TTC549 (cell line): ENCODE measurements around the gene SND1.

Experiments used
- FAIRE-seq: peaks from 2 replicates; lab custom pipeline; 2012; peaks lifted over from hg19 to GRCh38; lab: Jason Lieb, UNC

Gene SND1

DNA sequence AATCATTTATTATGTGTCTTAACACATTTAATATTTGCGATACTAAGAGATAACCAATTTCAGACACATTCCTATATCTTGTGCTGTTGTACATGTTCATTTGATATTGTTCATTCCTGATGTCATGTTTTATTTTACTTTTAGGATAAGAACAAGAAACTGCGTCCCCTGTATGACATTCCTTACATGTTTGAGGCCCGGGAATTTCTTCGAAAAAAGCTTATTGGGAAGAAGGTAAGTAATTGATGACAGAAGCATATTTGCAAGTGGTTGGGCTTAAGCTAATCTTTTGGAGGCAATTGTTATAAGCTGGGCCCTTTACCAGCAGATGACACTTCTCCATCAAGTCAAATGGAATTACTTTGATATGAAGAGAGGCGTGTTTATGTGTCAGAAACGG lies 155.3 kb downstream of the SND1 start:
- FAIRE-seq: no peak

DNA sequence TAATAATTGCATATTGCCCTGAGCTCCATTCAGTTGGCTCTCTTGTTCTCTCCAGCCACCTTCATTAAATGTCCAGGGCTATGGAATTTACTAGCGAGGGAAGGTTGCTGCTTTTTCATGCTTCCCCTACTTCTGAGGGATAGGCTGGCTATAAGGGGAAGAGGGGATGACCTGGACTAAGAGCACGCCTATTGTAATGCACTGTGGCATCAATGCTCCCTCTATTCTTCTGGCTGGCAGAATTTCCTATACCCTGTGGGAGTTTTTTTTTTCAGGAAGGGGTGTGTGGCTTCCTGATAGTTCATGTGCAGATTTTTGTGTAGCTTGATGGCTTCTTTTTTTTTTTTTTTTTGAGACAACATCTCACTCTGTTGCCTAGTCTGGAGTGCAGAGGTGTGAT lies 155.8 kb downstream of the SND1 start:
- FAIRE-seq: no peak

DNA sequence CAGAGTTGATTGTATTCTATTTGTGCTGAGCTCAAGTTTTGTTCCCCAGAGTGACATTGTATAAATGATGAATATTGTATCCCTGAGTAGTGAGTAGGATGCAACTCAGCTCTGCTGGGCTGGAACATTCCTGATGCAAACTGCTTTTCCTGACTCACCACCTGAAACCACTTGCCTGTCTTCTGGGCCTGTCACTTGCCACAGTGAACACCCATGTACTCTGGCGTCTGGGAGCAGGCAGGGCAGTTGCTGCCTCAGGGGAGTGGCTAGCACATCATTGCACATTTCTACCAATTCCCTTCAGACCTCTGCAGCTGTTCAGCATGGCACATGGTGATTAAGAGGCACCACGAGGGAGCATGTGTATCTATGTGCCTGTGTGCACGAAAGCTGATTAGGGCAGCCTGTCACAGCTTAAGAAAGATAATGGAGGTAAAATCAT lies 157.3 kb downstream of the SND1 start:
- no peak for FAIRE-seq

DNA sequence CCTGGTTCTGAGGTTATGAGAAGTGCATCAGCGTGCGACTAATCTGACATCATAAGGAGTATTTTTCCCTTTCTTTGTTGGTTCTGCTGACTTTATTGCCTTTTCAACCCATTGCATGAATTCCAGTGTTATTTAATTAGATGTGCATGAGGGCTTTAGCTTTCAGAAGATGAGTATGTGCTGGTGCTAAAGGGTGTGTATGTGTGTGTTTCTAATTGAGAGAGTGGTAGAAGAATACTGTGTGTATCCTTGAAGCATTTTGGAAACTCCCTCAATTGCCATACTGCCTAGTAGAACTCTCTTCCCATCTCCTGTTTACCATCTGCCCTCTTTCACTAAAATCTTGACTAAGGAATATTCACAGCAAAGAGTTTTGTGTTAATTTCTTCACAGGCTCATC lies 158.1 kb downstream of the SND1 start:
- no peak for FAIRE-seq

DNA sequence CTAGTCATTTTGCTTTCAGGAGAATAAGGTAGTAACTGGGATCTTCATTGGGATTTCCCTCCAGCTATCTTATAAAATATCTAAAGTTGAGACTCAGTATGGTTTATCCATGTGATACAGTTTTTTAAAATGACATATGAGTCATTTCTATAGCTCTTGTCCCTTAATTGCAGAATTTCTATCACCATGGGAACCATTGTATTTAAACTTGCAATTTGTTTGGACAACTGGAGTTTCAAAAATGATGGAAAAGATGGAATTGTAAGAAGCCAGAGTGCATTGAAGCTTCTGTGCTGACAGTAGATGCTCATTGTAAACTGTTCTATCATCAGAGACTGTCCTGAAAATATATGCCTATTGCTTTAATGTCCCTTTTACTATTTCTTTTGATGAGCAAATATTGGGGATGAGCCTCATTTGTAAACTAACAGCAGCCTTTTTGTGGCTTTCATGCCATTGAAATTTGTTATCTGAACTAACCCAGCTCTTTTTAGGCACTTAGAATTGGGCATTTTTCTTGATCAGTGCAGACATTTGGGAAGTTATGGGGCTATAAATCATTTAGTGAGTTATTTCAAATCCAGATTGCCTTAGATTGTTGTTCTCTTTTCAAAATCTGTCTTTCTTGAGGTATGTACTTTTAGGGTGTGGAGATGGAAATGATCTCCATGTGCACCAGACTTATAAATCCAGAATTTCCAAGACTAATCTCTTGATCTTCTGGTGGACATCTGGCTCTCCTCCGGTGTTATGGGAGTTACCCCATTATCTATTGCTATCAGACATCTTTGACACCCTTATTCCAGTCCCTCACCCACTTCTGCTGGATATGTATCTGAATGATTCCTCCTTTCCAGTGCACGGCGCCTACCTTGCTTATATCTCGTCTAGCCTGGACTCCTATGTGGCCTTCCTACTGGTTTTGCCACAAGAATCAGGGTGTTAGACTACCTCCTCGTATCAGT lies 159.0 kb downstream of the SND1 start:
- FAIRE-seq: no peak

DNA sequence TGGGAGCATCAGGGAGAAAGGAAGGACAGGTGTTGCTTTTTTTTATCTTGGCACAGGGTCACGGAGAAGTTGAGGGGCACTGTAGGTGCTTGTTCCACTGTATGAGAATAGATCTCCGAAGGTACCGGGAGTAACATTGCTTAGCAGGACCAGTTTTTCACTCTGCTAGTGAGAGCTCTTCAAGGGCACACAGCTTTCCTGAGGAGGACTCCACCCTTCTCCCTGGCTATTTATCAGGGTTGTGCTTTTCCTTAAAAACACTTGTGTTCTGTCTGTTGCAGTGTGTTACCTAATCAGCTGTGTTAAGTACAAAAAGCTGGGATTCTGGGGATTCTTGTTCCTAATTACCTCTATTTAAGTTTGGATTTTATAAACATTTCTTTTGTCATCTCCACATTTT lies 160.5 kb downstream of the SND1 start:
- FAIRE-seq: no peak

DNA sequence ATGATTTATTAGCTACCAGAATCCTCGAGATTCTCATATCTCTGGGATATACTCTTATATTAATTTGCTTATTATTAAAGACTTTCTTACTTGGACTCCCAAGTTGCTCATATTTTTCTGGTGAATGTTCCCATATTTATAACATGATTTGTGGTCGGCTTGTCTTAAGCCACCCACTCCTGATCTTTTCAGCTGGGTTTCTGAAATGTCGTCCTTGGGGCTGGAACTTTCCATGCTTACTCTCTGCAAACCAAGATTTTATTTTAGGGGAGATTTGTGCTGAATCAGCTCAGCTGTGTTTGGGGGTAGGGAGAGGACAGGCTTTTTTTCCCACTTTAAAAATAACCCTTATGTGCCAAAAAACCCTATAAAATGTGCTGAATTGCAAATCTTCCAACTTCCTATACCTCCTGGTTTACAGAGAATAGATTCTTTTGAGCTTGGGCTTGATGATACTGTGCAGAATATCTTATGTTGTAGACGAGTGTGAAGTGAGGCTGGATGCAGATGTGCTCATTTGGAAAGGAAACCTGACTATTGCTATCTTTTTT lies 162.1 kb downstream of the SND1 start:
- no peak for FAIRE-seq

DNA sequence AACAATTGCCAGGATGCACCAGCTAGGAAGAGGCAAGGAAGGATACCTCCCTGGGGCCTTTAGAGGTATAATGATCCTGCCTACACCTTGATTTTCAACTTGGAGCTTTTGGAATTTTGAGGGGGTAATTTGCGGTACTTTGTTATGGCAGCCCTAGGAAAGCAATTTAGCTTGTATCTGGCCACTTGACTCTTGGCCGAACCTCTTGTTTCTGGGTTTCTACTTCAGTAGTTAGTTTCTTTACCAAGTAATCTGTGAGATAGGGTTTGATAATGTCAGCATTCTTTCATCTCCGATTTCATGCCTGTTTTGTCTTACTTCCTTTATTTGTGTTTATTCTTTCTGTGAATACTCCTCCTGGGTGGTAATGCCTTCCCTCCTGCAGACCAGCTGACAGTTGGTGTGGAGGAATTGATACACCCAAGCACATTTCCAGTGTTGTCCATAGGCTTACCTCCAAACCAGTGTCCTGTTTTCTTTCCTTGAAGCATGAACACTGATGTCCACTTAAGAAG lies 163.7 kb downstream of the SND1 start:
- no peak for FAIRE-seq

DNA sequence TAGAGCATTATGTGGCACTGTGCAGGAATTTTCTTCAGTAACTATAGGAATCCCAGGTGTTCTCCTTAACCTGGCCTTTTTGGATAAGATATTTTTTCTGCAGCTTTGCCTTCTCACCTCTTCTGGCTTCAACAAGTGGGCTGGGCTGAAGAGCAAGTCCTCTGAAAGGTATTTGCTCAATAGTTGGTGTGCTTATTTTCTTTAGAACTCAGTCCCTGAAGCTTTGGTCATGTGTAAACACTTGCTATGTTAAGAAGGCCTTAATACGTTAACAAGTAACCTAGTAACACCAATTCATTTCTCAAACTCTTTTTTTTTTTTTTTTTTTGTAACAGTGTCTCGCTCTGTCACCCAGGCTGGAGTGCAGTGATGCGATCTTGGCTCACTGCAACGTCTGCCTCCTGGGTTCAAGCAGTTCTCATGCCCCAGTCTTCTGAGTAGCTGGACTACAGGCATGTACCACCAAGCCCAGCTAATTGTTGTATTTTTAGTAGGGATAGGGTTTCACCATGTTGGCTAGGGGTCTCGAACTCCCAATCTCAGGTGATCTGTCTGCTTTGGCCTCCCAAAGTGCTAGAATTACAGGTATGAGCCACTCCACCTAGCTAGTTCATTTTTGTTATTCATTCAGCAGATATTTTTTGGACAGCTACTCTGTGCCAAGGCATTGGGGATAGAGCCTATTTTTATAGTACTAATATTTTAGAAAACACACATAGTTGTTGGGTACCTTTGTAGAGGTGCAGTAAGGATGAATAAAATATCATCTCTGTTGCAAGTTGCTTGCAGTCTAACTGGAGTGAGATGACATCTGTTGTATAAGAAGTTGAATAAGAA lies 164.6 kb downstream of the SND1 start:
- no peak for FAIRE-seq

DNA sequence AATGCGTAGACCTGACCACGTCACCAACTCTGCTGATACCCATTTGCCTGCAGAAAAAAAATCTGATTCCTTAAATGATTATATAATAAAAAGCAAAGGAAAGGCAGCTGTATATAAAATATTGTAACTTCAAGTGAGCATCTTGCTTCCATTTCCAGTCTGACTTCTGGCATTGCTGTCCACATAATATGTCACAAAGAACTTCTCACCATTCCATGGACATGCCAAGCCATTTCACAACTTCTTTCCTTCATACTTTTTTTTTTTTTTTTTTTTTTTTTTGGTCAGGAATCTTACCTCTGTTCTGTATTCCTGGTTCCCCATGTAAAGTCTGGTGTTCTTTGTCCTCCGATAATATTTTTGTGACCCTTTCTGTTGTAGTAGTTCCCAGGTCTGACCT lies 165.5 kb downstream of the SND1 start:
- no peak for FAIRE-seq

DNA sequence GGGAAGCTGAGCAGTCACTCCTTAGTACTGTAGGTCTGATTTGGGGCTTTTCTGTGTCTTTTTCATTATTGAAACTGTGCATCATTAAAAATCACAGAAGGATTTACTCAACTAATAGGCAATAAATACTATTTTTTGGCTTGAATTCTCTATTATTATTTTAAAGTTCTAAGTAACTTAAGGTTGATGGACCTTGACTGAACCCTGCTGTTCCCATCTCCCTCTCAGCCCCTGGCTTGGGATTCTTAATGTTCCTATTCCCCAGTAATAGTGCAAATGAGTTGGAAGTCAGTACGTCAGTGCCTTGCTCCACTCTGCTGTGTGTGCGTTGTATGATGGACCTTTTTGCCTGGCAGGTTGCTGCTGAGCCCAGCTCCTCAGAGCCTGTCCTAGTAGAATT lies 166.3 kb downstream of the SND1 start:
- FAIRE-seq: no peak

DNA sequence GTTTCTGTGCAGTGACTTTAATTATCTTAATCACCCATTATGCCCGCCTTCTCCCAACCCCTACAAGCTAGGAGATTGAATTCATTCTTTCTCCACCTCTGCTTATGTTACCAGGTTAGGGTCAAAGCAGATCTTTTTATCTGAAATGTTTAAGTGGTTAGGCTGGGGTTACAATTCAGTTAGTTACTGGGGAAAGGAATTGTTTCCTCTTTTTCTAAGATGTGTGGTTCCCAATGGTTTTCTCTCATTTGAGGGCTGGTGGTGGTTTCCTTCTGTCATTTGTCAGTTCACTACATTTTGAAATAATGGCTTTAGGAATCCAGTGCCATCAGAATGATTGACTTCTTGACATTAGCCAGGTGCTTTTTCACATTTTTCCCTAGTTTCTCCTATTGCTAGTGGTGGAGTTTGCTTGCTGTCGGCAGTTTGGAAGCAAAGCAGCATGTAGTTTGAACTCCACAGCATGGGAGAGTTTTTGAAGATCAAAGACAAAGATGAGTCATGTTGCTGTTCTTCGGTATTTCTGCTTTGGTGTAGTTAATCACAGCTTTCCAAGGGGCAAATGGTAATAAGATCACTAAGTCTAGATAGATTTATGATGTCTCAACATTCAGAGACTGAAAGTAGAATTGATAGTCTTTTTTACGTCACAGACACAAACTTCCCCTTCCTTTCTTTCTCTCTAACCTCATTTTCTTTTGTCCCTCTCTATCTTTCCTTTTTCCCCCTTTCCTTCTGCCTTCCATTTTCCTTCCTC lies 168.2 kb downstream of the SND1 start:
- FAIRE-seq: no peak

DNA sequence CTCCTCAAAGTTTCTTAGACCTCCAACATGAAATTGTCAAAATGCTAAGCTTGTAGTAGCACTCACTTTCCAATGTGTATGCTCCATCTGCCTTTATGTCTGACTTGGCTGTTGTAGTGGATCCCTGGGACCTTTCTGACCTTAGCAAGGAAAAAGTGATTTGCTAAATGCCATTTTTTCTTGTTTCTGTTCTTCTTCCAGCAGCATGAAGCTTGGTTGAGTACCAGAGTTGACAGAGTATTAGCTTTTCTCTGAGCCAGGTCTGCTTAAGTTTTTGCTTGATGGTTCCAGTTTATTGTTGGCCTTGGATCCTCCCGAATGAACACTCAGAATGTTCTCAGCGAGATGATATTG lies 168.7 kb downstream of the SND1 start:
- FAIRE-seq: no peak

DNA sequence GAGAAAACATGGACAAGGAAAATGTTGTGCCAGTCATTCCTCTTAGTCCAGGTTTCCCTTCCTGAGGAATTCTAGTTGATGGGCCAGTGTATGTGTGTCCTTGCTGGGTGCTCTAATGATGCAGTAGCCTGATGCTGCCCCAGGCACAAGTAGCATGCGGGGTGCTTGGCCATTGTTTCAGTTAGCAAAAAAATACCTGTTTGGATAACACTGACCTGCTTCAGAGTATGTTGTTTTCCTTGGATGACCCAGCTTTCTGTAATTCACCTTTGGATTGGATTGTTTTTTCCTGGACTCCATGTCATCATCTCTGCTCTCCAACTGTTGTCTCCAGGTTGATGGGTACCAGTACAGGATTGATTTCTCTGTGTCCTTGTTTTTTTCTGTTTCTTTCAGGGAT lies 169.2 kb downstream of the SND1 start:
- FAIRE-seq: no peak

DNA sequence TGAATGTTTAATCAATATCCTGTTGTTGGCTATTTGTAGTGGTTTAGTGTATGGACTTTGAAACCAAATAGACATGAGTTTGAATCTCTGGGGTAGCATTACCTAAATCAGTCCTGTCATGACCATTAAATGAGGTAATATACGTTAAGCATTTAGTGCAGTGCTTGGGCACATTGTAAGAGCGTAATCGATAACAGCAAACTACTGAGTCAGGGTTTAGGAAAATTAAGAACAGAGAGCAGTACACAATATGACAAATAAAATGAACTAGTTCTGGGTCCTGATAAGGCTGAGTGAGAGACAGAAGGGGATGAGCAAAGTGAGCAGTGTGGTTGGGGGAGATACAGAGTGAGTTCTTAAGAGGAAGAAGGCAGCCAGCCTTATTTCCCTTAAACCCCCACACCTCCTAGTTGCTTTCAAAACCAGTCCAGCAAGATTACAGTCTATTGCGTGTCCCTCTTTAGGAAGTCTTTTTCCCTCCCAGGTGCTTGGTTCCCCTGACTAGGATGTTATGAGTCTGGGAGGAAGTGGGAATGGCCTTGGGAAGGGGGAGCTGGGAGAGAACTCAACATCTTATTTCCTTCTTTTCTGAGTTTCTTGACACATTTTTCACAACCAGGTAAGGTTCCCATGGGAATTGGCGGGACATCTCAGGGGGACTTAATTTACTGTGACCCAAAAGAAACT lies 171.0 kb downstream of the SND1 start:
- no peak for FAIRE-seq

DNA sequence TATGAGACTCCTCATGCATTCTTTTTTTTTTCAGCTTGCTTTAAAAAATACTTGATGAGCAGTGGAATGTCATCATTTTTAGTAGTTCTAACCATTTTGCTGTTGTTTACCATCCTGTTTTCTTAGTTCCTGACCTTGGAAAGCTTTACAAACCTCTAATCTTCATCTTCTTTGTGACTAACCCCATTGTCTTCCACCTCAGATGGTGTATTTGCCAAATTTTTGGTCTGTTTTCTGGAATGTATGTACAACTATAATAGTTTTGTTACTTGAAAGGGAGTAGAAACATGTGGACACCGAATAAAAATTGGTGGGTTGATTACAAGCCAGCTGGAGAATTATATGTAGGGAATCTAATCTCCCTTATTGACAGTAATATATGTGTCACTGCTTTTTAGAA lies 172.7 kb downstream of the SND1 start:
- FAIRE-seq: no peak

DNA sequence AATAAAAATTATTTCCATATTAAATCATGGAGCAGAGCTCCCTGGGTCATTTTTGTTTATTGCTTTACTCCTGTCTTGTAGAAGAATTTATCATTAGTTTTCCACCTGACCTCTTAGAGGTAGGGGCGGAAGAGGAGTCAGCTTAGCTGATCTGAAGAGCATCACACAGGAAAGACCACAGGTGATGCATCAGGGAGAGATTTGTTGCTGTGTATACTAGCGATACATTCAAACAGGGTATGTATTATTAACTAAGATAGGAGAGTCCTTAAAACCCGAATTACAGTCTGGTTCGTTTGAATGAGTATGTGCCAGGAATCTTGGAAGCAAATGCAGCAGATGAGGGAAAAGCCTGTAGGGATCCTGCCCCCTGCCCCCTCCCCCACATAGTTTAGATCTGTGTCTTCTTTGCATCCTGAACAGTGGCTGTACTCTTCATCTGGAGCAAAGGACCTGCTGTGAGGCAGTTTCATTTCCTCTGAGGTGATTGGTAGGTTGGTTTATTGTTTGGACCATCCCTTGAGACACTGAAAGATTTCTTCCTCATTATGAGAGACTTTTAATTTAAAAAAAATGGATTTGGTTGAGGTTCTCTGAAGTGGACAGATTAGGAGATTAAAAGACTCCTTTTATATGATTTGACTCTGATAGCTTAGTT lies 177.0 kb downstream of the SND1 start:
- no peak for FAIRE-seq

DNA sequence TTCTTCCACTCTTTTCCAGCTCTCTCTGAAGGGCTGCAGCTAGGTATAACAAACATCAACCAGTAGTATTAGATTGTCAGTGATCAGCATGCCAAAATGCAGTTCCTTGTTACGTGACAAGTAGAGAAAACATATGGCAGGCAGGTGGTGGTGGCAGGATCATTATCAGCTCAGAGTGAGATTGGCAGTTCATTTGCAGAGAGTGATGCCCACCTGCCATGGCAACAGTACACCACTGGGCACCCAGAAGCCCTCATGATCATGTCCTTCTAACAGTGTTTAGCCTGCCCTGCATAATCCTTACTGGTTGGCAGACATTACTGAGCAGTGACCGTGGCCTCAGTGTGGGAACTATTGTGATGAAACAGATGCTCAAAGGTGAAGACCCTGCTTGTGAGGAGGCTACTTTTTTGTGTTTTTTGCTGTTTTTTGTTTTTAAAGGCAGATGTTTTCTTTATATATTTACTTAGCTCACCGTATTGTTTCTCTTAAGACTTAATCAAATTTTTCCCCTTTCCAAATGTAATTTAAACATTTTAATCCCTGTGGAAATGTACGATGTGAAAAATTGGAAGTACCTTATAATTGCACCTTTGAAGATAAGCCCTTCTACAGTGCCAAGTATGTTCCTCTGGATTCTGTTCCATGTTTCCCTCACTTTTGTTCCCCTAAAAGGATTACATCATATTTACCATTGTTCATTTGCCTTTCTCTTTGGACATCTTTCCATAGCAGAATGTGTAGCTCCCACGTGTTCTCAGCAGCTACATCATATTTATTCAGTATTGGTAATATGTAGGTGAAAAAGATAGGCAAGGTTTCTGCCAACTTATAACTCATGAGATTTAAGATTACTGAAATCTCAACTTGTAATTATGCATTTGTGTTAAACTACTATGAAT lies 179.6 kb downstream of the SND1 start:
- FAIRE-seq: no peak

DNA sequence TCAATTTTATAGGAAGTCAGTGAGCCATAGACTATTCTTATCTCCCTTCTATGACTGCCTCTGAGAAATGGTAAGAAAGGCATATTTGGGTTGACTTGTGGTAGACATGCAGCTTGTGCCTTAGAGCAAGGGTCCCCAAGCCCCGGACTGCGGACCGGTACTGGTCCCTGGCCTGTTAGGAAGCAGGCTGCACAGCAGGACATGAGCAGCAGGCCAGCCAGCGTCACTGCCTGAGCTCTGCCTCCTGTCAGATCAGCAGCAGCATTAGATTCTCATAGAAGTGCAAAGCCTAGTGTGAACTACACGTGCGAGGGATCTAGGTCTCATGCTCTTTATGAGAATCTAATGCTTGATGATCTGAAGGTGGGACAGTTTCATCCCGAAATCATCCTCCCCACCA lies 180.6 kb downstream of the SND1 start:
- no peak for FAIRE-seq

DNA sequence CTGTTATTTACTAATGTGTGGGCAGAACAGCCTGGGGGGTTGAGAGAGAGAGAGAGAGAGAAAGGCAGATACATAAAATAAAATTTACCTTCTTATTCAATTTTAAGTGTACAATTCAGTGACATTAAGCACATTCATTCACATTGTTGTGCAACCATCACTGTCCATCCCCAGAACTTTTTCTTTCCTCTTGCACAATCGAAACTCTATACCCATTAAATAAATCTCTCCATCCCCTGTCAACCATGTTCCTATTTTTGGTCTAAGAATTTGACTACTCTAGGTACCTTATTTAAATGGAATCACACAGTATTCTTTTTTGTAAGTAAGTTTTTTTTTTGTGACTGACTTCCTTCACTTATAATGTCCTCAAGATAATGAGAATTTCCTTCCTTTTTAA lies 181.6 kb downstream of the SND1 start:
- no peak for FAIRE-seq
